ENCODE results near the gene KATNAL1.
"Not testable (repeated sequence)": the region's sequence is repeated elsewhere in the genome, so short reads cannot be mapped to it uniquely, and the experiment has no call there.

The KATNAL1 gene

GRCh38 chr13:30276178-30276577, 31.2 kb downstream of the KATNAL1 start:
- no peak overlapping the region for H3K4me3 ChIP-seq (replicated peaks; ENCODE audit: low read depth, low read length)
- TF ChIP-seq CTCF (IDR thresholded peaks at IDR 0.05; ENCODE audit: low read depth, low read length, missing control alignments), result no peak
- no peak for DNase-seq (ENCODE audit: extremely low read depth, low read depth)

- DNase-seq (ENCODE audit: extremely low read depth, low read depth), result no peak
- TF ChIP-seq CTCF (IDR thresholded peaks at IDR 0.05; ENCODE audit: low read depth, low read length, missing control alignments), result no peak
- H3K4me3 ChIP-seq (replicated peaks; ENCODE audit: low read depth, low read length), result no peak overlapping the region
These were observed 33.3 kb downstream of the KATNAL1 start for GRCh38 chr13:30274083-30274482.

GRCh38 chr13:30270035-30270434, 37.3 kb downstream of the KATNAL1 start:
- DNase-seq (ENCODE audit: extremely low read depth, low read depth); H3K4me3 ChIP-seq (replicated peaks; ENCODE audit: low read depth, low read length): not testable (repeated sequence)

GRCh38 chr13:30268673-30269072, 38.7 kb downstream of the KATNAL1 start:
- no peak overlapping the region for H3K4me3 ChIP-seq (replicated peaks; ENCODE audit: low read depth, low read length)
- no peak for TF ChIP-seq CTCF (IDR thresholded peaks at IDR 0.05; ENCODE audit: low read depth, low read length, missing control alignments)
- no peak for DNase-seq (ENCODE audit: extremely low read depth, low read depth)

GRCh38 chr13:30266756-30267155, 40.6 kb downstream of the KATNAL1 start:
- TF ChIP-seq CTCF (IDR thresholded peaks at IDR 0.05; ENCODE audit: low read depth, low read length, missing control alignments), result no peak
- no peak overlapping the region for H3K4me3 ChIP-seq (replicated peaks; ENCODE audit: low read depth, low read length)
- DNase-seq (ENCODE audit: extremely low read depth, low read depth), result no peak

- DNase-seq (ENCODE audit: extremely low read depth, low read depth), result not testable (repeated sequence)
These were observed 48.1 kb downstream of the KATNAL1 start for GRCh38 chr13:30259149-30259733.

GRCh38 chr13:30257468-30258099, 49.8 kb downstream of the KATNAL1 start:
- H3K4me3 ChIP-seq (replicated peaks; ENCODE audit: low read depth, low read length), result no peak overlapping the region
- no peak for TF ChIP-seq CTCF (IDR thresholded peaks at IDR 0.05; ENCODE audit: low read depth, low read length, missing control alignments)
- DNase-seq (ENCODE audit: extremely low read depth, low read depth), result no peak

More at GRCh38 chr13:30259149-30259733, 48.1 kb downstream of the KATNAL1 start:
- not testable (repeated sequence) for H3K4me3 ChIP-seq (replicated peaks; ENCODE audit: low read depth, low read length)

All from HFF-Myc (cell line).